Myocyte (in vitro differentiated cells): ENCODE measurements around the gene ADCY2. TPM values are rescaled to one million over a fixed set of nuclear protein-coding genes. Genes with fewer than 3 reads are reported as not detected.

Experiments used
- DNase-seq: peaks from one replicate; pipeline ENCODE4 v3.0.0-alpha.2; 2012; ENCODE audit warnings: low read depth
- total RNA-seq: library from RNA; depleted of rRNA; stranded (reverse); fragments of >200 nt; gene quantifications from 2 replicates; pipeline ENCODE4 v1.2.3, GENCODE V29; 2014

Gene ADCY2
- total RNA-seq, 1 donor from 2014 or later, result not detected

DNA sequence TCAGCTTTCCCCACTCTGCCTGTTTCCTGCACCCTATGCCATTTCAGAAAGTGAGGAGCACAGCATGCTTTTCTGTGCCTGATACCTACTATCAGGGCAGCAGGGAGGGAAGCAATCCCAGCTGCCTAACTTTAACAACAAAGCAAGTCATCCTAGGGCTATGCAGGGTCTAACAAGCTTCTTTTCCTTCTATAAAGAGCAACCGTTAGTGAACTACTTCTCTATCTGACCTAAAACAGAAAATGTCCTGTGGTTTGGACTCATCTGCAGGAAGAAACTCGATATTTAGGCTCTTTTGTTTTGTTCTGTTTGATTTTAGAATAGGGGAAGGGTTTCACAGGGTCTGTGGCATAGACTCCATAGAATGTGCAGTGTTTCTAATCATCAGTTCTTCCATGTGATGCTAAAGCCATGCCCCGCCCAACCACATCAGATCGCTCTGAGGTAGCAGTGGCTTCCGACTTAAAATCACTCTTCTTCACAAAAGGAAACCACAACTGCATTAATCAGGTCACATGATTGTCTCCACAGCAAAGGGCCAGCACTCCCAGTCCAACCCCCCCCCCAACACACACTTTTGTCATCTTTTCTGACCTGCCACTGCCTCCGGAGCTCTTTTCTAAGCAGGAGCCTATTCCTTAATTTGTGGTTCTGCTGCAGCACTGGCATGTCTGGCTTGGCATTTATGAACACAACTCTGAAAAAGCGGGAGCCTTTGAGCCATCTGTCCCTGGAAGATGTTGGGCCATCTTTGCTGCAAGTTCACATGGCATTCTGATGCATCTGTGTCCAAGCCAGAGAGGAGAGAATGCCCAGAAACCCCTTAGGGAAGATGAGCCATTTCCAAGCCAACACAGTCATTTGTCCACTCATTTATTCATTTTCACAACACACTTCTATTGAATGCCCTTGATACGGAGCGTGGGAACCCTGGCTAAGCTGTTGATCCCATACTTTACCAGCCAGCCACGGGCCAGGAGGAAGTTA, 383.4 kb downstream of the ADCY2 start:
- no peak for DNase-seq

DNA sequence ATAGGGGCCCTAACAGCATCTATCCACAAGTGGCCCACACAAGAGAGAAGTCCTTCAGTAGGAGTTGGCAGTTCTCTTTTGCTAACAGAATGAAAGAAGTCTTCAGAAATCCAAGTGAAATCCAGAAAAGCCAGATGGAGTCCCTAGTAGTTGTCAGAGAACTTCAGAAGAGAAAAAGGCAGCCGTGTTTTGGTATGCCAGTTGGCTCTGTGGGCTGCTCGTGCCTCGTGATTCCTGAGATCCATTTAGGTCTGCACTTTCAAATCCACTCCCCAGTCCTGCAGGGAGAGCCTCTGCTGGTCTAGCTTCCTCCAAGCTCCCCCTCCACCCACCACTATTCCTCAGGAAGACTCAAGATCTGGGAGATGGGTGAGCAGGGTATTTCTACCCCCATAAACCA, 386.0 kb downstream of the ADCY2 start:
- no peak for DNase-seq

- DNase-seq, result no peak
Measured at GRCh38 chr5:7784683-7785380, 388.9 kb downstream of the ADCY2 start.

- no peak for DNase-seq
Measured at GRCh38 chr5:7787770-7788169, 391.8 kb downstream of the ADCY2 start.

GRCh38 chr5:7789567-7789966, 393.6 kb downstream of the ADCY2 start:
- DNase-seq, result no peak

DNA sequence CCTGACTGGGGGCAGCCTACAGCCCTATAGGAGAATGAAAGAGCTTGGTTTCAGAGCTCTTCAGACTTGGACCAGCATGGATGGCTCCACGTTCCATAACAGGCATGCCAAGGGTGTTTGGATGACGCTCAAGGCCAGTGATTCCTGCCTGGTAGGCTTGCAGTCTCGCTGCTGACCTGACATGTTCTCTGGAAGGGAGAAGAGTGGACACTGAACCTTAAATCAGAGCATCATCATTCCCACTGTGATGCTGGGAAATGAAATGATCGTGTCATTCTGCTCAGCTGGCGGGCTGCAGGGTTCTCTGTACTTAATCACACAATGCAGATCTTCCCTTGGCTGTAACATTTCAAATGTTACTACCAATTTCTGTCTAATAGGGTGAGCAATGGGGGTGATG, 398.0 kb downstream of the ADCY2 start:
- no peak for DNase-seq

DNA sequence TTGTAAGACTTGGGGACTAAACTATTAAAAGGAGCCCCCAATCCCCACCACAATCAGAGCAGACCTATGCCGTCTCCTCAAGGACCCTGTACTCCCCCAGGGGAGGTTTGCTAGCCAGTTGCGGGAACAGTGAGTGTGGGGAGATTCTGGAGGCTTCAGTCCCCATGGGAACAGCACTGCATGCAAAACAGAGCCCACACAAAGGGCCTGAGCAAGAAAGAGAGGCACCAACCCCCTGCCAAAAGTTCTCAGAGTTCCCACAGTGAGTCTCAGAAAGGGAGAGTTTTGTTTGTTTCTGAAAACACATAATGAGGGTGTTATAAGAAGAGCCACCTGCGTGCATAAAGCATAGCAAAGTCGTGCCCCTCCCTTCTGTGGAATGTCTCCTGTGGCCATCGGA, 398.4 kb downstream of the ADCY2 start:
- no peak for DNase-seq

DNA sequence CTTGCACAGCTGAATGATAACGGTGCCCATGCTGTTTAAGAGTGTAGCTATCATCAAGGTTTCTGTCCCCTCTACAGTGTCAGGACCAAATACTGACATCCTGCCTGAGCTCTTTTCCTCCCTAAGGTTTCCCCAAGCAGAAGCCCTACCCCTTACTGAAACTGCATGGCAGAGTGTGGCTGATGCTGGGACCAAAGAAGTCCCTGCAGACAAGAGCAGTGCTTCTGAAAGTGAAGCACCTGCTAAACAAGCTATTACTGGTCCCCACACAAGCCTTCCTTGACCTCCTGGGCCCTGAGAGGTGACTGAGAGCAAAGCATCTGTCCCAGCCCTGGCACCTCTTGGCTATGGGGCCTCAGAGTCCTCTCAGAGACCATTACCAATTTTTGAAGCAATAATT, 398.9 kb downstream of the ADCY2 start:
- no peak for DNase-seq

GRCh38 chr5:7795306-7795705, 399.4 kb downstream of the ADCY2 start:
- DNase-seq, result no peak

GRCh38 chr5:7801891-7802614, 406.1 kb downstream of the ADCY2 start:
- no peak for DNase-seq

- peak; percentile 8 for DNase-seq
Measured at GRCh38 chr5:7802855-7803254, 406.9 kb downstream of the ADCY2 start.

DNA sequence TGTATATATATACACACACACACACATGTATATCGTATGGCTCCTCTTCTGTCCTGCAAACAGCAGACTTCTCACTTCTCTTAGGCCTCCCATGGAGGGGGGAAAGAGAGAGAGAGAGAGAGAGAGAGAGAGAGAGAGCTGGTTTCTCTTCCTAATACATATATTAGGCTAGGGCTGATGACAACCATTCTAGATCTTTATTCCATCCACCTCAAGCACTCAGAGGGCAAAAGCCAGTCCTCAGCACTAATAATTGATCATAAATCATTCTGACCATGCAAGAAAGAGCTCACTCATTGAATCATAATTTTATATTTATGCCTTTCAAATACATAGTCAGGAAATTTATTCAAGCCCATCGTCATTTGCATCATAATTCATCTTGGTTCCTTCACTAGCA, 408.0 kb downstream of the ADCY2 start:
- no peak for DNase-seq

DNA sequence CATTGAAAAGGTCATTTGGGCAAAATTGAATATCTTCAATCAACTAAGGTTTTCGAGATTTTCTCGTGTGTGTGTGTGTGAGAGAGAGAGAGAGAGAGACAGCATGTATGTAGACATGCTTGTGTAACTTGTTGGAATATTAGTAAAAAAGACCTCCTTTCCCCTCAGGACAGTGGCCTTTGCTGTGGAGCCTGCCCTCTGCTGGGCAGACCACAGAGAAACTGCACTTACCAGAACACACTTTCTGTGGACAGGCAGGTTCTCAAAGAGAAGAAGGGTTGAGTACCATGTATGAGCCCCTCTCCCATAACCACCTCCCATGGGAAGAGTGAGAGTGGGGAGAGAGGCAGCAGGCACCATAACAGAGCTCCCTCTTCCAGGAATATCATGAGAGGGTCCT, 409.4 kb downstream of the ADCY2 start:
- DNase-seq, result no peak

- no peak for DNase-seq
Measured at GRCh38 chr5:7808998-7809397, 413.1 kb downstream of the ADCY2 start.

GRCh38 chr5:7811715-7812114, 415.8 kb downstream of the ADCY2 start:
- no peak for DNase-seq

- DNase-seq, result no peak
Measured at GRCh38 chr5:7813007-7813406, 417.1 kb downstream of the ADCY2 start.

DNA sequence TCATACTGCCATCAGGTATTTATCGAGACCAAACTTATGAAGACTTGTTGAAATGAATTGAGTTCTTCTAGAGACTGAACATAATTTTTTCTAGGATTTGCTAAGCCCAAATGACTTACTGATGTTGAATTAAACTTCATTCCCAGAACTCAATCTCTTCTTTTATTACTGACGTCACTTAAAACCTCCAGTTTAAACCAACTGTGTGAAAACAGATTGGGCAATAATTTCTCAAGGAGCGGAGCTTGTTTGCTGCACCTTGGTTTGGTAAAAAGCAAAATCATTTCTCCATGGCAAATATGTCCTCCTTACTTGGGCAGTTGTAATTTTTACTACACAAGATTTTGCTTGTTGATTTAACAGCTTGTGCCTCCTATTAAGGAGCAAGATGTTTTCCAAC, 417.6 kb downstream of the ADCY2 start:
- DNase-seq, result no peak

- DNase-seq, result no peak
Measured at GRCh38 chr5:7814816-7815215, 418.9 kb downstream of the ADCY2 start.

DNA sequence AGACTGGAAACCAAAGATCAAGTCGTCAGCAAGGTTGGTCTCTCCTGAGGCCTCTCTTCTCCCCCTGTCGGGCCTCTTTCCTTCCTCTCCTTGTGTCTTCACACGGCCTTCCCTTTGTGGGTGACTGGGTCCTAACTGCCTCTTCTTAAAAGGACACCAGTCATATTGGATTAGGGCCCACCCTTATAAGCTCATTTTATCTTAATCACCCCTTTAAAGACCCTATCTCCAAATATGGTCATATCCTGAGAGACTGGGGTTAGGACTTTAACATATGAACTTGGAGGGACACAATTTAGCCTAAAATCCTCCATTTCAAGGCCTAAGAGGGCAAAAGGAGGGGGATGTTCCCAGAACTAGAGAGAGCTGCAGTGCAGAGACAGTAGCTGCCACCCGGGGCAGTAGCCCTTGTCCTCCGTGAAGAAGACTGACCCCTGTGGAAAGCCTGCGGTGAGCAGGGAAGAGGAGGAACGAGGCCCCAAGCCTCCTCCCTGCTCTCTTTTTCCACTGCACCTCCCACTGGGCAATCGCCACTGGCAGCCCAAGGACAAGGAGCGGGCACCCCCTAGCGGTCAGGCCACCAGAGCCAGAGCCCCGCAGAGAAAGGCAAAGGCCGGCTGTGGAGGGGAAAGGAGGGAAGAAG, 420.1 kb downstream of the ADCY2 start:
- DNase-seq, result peak; percentile 77

DNA sequence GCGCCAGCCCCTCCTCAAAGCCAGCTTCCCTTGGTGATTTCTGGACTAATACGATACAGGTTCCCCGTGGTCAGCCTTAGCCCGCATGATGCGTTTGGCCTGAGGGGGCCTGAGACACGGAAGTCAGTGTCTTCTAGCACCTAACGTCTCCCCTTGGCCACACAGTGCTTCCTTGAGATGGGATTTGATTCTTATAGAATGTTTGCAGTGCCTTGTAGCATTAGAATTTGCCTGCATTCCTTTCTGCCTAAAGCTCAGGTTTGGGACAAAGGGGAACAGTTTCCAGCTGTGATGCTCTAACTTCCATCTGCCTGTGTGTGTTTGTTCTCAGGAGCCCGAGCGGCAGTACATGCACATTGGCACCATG, 420.6 kb downstream of the ADCY2 start:
- no peak for DNase-seq

GRCh38 chr5:7822449-7822848, 426.5 kb downstream of the ADCY2 start:
- DNase-seq, result no peak
